Measurements from ENCODE around the gene PPP6R2. TPM values are rescaled to one million over a fixed set of nuclear protein-coding genes. Genes with fewer than 3 reads are reported as not detected.
"Not testable (repeated sequence)": the region's sequence is repeated elsewhere in the genome, so short reads cannot be mapped to it uniquely, and the experiment has no call there.

PPP6R2 gene
- polyA plus RNA-seq, 3 donors = 25.1 to 41.1 (median 36.9) TPM

DNA sequence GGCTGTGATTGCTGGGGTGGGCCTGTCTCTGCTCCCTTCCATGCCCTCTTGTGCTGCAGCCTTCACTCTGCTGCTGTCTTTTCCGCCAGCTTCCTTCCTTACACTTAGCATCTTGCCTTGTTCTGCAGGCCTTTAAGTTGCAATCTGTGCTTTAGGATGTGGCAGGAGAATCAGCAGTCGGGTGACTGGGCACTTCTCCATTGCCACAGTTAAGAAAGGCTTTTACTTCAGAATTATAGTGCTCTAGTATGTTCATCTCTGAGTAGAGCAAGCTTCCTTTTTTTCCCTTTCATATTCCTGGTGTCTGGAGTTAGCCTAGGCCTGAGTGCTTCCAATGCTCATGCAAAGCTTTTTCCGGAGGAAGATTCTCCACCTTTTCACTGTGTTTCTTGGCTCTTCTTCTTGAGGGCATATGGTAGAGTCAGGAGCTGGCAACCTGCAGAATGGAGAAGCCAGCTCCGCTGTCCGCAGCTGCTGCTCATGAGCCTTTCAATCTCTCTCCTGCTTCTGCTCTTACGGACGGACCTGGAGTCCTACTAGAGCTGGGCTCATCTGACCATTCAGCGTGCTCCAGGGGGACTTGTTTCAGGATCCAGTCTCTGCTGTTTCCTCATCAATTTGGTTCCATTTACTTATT lies 20.2 kb downstream of the PPP6R2 start:
- 88 to 94% (median 93%) methylated on average over 8 of the region's 8 CpGs for WGBS, 3 donors
- no peak overlapping the region for H3K27ac ChIP-seq (ENCODE audit: low read depth, low read length)

DNA sequence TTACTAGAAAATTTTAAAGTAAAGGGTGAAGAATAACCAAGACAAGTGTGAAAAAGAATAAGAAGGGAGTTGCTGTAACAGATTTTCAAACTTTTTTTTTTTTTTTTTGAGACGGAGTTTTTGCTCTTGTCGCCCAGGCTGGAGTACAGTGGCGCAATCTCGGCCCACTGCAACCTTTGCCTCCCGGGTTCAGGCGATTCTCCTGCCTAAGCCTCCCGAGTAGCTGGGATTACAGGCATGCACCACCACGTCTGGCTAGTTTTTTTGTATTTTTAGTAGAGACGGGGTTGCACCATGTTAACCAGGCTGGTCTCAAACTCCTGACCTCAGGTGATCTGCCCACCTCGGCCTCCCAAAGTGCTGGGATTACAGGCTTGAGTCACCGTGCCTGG lies 20.7 kb downstream of the PPP6R2 start:
- not testable (repeated sequence) for H3K27ac ChIP-seq (ENCODE audit: low read depth, low read length)
- WGBS, 3 donors = 90 to 94% (median 91%) methylated on average over 11 of the region's 11 CpGs

DNA sequence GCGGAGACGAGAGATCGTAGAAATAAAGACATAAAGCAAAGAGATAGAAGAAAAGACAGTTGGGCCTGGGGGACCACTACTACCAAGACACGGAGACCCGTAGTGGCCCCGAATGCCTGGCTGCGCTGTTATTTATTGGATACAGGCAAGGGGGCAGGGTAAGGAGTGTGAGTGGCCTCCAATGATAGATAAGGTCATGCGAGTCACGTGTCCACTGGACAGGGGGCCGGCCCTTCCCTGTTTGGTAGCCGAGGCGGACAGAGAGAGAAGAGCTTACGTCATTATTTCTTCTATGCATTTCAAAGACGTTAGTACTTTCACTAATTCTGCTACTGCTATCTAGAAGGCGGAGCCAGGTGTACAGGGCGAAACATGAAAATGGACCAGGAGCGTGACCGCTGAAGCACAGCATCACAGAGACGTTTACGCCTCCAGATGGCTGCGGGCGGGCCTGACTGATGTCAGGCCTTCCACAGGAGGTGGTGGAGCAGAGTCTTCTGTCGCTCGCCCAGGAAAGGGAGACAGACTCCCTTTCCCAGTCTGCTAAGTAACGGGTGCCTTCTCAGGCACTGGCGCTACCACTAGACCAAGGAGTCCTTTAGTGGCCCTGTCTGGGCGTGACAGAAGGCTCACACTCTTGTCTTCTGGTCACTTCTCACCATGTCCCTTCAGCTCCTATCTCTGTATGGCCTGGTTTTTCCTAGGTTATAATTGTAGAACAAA lies 24.8 kb downstream of the PPP6R2 start:
- no peak overlapping the region for H3K27ac ChIP-seq (ENCODE audit: low read depth, low read length)
- 92 to 97% (median 94%) methylated on average over 27 of the region's 27 CpGs for WGBS, 3 donors

DNA sequence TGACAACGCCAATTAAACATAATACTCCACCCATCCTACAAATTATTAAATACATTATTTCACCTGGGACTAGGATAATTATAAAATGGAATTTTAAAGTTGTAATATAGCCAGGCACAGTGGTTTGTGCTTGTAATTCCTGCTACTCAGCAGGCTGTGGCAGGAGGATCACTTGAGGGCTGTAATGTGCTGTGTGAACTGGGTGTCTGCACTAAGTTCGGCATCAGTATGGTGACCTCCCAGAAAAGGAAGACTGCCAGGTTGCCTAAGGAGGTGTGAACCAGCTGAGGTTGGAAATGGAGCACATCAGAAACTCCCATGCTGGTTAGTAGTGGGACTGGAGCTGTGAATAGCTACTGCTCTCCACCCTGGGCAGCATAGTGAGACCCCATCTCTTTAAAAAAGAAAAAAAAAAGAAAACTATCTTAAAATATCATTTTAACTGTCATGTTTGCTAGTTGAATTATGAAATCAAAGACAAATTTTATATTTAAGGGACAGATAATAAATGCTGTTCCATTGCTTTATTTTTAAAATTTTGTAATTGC lies 28.0 kb downstream of the PPP6R2 start:
- H3K27ac ChIP-seq (ENCODE audit: low read depth, low read length) = no peak overlapping the region
- 96 to 100% (median 99%) methylated on average over 2 of the region's 2 CpGs for WGBS, 3 donors

DNA sequence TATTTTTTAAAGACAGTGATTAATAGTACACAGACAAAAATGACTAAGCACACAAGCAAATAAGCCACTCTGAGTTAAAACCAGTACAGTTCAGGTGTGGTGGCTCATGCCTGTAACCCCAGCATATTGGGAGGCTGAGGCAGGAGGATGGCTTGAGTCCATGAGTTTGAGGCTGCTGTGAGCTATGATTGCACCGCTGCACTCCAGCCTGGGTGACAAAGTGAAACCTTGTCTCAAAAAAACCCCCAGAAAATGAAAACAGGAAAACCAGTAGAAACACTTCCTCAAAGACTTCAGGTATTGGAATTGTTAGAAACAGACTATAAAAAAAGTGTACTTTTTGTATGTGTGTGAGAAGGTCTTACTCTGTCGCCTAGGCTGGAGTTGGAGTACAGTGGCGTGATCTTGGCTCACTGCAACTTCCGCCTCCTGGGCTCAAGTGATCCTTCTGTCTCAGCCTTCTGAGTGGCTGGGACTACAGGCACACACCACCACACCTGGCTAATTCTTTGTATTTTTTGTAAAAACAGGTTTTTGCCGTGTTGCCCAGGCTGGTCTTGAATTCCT lies 33.0 kb downstream of the PPP6R2 start:
- H3K27ac ChIP-seq (ENCODE audit: low read depth, low read length) = no peak overlapping the region

DNA sequence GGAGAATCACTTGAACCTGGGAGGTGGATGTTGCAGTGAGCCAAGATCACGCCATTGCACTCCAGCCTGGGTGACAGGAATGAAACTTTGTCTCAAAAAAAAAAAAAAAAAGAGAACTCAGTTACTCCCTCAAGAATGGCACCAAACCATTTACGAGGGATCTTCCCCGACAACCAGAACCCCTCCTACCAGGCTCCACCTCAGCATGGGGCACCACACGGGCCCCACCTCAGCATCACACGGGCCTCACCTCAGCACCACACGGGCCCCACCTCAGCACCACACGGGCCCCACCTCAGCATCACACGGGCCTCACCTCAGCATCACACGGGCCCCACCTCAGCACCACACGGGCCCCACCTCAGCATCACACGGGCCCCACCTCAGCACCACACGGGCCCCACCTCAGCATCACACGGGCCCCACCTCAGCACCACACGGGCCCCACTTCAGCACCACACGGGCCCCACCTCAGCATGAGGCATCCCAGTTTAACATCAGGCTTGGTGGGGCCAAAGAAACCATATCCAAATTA lies 38.0 kb downstream of the PPP6R2 start:
- not testable (repeated sequence) for H3K27ac ChIP-seq (ENCODE audit: low read depth, low read length)
- WGBS, 3 donors = 88 to 92% (median 90%) methylated on average over 13 to 15 of the region's 15 CpGs

More for the DNA sequence above, 33.0 kb downstream of the PPP6R2 start:
- WGBS, 3 donors = 65 to 92% (median 81%) methylated on average over 5 of the region's 5 CpGs

DNA sequence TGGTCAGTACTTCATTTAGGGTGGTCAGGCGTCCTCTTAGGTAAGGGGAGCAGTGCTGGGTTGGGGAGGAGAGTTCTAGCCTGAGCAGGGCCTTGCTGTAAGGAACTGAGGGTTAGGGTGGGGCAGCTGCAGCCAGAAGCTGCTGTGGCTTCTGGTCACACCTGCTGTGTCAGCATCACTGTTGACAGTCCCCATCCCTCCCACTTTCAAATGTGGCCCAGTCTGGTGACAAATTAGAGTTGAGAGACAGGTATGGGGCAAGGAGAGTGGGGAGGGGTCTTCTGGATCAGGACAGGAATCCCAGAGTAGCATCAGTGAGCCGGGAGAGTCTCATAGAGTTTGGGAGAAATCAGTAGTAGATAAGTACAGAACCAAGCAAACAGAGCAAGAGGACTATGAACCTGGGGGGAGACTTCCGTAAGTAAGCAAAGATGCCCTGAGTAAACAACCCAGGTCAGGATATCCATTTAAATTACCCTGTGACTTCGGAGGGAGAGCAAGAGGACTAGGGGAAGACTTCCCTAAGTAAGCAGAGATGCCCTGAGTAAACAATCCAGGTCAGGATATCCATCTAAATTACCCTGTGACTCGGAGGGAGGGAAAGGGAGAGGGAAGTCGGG lies 53.7 kb downstream of the PPP6R2 start:
- H3K27ac ChIP-seq (ENCODE audit: low read depth, low read length) = no peak overlapping the region
- WGBS, 3 donors = 43 to 76% (median 70%) methylated on average over 6 of the region's 6 CpGs

DNA sequence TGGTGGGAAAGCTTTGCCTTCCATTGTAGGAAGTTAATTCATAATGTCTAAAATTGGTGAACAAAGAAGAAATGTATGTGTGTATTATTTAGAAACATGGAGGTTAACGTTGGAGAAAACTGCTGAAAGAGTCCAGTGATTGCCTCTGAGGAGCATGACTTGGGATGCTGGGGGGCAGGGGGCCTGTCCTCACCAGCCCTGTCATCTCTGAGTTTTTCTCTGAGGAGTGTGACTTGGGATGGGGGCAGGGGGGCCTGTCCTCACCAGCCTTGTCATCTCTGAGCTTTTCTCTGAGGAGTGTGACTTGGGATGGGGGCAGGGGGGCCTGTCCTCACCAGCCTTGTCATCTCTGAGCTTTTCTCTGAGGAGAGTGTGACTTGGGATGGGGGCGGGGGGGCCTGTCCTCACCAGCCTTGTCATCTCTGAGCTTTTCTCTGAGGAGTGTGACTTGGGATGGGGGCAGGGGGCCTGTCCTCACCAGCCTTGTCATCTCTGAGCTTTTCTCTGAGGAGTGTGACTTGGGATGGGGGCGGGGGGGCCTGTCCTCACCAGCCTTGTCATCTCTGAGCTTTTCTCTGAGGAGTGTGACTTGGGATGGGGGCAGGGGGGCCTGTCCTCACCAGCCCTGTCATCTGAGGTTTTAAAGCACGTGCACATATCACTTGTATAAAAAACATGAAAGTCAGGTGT lies 54.4 kb downstream of the PPP6R2 start:
- H3K27ac ChIP-seq (ENCODE audit: low read depth, low read length) = not testable (repeated sequence)
- WGBS, 3 donors = 76 to 87% (median 76%) methylated on average over 3 of the region's 4 CpGs

DNA sequence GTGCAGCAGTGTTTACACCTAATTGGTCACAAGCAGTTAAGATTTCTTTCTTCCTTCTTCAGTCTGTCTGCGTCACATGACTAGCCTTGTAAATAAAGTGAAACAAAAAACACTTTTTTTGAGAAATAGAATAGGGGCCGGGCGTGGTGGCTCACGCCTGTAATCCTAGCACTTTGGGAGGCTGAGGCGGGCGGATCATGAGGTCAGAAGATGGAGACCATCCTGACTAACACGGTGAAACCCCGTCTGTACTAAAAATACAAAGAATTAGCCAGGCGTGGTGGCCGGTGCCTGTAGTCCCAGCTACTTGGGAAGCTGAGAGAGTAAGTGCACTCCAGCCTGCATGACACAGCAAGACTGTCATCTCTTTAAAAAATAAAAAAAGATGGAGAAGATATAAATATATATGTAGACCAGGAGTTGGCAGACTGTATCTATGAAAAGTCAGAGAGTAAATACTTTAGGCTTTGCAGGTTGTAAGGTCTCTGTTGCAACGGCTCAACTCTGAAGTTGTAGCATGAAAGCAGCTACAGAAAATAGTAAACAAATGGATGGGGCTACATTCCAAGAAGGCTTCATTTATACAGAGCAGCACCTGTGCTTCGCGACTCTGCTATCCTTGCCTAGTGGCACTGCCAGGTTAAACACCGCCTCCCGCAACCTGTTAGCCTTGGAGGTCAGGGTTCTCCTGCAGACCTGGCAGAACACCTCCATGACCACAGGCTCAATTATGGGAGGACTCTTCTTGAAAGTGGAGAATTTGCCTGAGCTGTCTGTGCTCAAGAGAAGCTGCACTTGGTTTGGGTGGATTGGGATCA lies 55.9 kb downstream of the PPP6R2 start:
- H3K27ac ChIP-seq (ENCODE audit: low read depth, low read length) = no peak overlapping the region
- WGBS, 3 donors = 48 to 81% (median 77%) methylated on average over 15 of the region's 15 CpGs

DNA sequence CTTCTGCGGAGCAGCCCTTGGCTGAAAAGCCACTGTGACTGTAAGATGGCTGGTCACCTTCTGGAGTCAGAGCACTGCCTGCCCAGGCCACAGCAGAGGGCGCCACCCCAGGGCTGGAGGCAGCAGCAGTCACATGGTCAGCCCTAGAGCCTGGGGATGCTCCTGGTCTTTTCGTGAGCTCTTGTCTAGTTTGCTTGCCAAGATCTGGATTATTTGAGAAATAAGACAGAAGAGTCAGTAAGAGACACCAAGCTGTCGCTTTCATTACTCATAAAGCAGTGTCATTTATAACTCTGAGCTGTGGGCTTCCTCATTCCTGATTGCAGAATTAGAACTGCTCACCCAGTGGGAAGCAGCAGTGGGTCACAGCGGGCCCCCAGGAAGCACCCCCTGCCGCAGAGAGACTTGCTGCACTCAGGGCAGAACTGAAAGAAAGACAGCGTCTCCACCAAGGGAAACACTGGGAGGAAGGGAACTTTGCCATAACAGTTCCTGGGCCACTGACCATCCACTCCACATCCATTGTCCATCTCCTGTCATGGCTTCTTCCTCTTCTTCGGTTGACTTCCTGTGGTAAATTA lies 56.7 kb downstream of the PPP6R2 start:
- H3K27ac ChIP-seq (ENCODE audit: low read depth, low read length) = no peak overlapping the region
- WGBS, 3 donors = 46 to 70% (median 49%) methylated on average over 8 of the region's 8 CpGs

DNA sequence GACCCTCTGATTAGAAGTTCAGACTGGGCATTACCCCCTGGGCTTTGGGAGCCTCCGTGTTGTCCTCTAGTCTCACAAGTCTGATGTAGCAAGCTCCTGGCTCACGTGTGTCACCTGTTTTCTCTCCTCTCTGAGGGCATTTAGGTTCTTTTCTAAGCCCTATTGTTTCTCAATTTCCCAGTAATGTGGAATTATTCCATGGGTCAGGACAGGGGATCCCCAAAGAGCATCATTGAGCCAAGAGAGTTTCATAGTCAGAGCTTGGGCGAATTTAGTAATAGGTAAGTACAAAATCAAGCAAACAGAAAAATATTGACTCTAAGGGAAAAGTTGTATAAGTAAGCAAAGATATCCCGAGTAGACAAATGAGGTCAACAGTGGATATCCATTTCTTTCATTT lies 57.3 kb downstream of the PPP6R2 start:
- WGBS, 3 donors = 51 to 71% (median 68%) methylated on average over 4 of the region's 4 CpGs

DNA sequence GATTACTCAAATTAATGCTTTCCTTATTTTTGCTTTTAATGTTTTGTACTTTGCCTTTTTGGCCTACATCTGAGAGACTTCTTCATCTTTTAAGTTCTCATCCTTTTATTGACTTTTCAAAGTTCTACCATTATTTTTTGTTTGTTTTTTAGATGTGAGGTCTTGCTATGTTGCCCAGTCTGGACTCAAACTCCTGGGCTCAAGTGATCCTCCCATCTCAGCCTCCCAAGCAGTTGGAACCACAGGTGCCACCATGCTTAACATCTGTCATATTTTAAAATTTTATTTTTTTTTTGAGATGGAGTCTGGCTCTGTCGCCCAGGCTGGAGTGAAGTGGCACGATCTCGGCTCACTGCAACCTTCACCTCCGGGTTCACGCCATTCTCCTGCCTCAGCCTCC lies 57.8 kb downstream of the PPP6R2 start:
- 95 to 98% (median 97%) methylated on average over 5 of the region's 5 CpGs for WGBS, 3 donors
- H3K27ac ChIP-seq (ENCODE audit: low read depth, low read length) = no peak overlapping the region

More for the DNA sequence above, 57.3 kb downstream of the PPP6R2 start:
- no peak overlapping the region for H3K27ac ChIP-seq (ENCODE audit: low read depth, low read length)

DNA sequence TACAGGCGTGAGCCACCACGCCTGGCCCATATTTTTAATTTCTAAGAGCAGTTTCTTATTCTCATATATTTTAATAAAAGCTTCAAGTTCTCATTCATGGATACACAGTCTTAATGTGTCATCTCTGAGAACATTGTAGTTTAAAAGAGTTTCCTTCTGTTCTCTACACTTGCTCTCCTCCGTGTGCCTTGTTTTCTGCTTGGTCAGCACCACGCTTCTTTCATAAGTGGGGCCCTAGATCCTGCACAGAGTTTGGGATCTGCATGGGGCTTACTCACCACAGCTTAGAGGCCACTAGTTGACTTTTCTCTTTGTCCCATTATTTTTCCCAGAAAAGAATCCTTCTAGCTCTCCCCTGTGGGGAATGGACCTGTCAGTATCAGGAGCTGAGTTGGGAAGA lies 58.8 kb downstream of the PPP6R2 start:
- no peak overlapping the region for H3K27ac ChIP-seq (ENCODE audit: low read depth, low read length)
- 87 to 98% (median 92%) methylated on average over 4 of the region's 4 CpGs for WGBS, 3 donors

DNA sequence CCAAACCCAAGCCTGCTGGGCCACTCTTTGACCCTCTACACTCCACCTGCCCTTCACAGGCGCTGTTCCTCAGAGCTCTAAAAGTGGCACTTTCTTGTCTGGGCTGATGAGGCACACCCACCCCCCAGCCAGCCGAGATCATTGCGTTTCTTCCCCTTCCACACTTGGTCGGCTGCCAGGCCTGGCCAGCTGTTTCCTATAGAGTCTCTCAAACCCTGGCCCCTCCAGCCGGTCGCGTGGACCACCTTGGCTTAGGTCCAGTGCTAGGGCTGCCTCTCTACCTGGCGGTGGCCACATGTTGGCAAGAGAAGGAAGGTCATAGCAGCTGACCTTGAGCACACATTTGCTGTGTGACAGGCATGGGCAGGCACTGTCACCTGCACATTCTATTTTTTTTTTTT lies 60.6 kb downstream of the PPP6R2 start:
- H3K27ac ChIP-seq (ENCODE audit: low read depth, low read length) = no peak overlapping the region

DNA sequence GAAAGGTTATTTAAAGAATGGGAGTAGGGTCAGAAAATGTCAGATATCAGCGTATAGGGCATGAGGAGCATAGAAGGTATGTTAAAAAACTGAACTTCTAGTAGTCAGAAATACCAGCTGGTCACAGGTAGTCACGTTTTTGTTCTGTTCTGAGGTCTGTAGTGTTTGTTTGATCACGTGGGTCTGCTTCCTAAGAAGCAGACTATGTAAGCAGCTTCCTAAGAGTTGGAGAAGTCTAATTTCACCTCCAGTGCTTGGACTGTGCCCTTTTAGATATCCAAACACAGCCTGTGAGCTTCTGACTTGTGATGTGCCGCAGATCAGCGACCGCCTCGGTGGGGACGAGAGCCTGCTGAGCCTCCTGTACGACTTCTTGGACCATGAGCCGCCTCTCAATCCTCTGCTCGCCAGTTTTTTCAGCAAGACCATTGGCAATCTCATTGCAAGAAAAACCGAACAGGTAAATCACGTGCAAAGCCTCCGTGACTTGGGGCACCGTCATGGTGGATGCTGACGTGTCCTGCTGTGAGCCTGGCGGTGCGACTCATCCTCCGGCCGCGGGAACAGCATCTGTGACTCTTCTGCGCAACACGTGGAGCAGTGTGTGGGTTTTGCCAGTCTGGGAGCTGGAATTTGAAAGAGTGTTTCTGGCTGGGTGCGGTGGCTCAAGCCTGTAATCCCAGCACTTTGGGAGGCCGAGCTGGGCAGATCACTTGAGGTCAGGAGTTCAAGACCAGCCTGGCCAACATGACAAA lies 63.5 kb downstream of the PPP6R2 start:
- WGBS, 3 donors = 92 to 95% (median 93%) methylated on average over 25 of the region's 25 CpGs
- no peak overlapping the region for H3K27ac ChIP-seq (ENCODE audit: low read depth, low read length)

More for the DNA sequence above, 60.6 kb downstream of the PPP6R2 start:
- 12 to 23% (median 23%) methylated on average over 8 of the region's 8 CpGs for WGBS, 3 donors

DNA sequence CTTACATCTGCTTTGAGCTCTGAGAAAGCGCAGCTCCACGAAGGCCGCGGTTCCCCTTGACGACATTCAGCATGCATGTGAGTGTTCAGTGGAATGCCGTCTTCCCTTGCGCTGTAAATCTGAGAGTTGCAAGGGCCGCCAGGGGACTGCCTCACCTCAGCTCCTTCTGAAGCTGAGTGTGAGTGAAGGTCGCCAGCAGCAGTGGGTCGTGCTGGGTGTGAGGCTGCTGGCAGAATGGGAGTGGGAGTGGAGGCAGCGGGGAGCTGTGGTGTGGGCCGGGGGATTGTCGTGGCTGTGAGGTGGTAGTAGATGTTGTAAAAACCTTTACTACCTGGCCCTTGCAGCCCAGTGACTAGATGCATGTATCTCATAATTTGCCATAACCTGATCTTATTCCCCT lies 65.2 kb downstream of the PPP6R2 start:
- 91 to 96% (median 95%) methylated on average over 13 of the region's 13 CpGs for WGBS, 3 donors

More for the DNA sequence above, 65.2 kb downstream of the PPP6R2 start:
- H3K27ac ChIP-seq (ENCODE audit: low read depth, low read length) = no peak overlapping the region

All from adipose tissue (tissue), 3 donors.